ENCODE results near the gene GYS2.

GYS2 gene

GRCh38 chr12:21561158-21561557 lies 43.5 kb downstream of the GYS2 start:
- H3K27me3 ChIP-seq (ENCODE audit: insufficient read depth, poor library complexity, severe bottlenecking): no peaks in the 10 kb centered on the region
- TF ChIP-seq, protein P1, sequence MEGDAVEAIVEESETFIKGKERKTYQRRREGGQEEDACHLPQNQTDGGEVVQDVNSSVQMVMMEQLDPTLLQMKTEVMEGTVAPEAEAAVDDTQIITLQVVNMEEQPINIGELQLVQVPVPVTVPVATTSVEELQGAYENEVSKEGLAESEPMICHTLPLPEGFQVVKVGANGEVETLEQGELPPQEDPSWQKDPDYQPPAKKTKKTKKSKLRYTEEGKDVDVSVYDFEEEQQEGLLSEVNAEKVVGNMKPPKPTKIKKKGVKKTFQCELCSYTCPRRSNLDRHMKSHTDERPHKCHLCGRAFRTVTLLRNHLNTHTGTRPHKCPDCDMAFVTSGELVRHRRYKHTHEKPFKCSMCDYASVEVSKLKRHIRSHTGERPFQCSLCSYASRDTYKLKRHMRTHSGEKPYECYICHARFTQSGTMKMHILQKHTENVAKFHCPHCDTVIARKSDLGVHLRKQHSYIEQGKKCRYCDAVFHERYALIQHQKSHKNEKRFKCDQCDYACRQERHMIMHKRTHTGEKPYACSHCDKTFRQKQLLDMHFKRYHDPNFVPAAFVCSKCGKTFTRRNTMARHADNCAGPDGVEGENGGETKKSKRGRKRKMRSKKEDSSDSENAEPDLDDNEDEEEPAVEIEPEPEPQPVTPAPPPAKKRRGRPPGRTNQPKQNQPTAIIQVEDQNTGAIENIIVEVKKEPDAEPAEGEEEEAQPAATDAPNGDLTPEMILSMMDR (IDR thresholded peaks at IDR 0.05; ENCODE audit: poor library complexity, severe bottlenecking): no peak
- no peaks in the 10 kb centered on the region for H3K9me3 ChIP-seq (ENCODE audit: severe bottlenecking)
- no peaks in the 10 kb centered on the region for H3K36me3 ChIP-seq (ENCODE audit: low read depth)
- ATAC-seq (ENCODE audit: low read depth) (no peak), DNase-seq (ENCODE audit: low spot score) (no peak)
- no peak overlapping the region for H3K4me3 ChIP-seq (ENCODE audit: severe bottlenecking)
- peaks cover 16% of the 10 kb centered on the region for H3K4me1 ChIP-seq (ENCODE audit: insufficient read depth, poor library complexity, severe bottlenecking)
- peak overlapping the region; percentile 67 for H3K27ac ChIP-seq (ENCODE audit: poor library complexity, severe bottlenecking)

- DNase-seq (ENCODE audit: low spot score) (no peak), ATAC-seq (ENCODE audit: low read depth) (peak; percentile 99)
- no peaks in the 10 kb centered on the region for H3K27me3 ChIP-seq (ENCODE audit: insufficient read depth, poor library complexity, severe bottlenecking)
- no peaks in the 10 kb centered on the region for H3K36me3 ChIP-seq (ENCODE audit: low read depth)
- H3K9me3 ChIP-seq (ENCODE audit: severe bottlenecking): no peaks in the 10 kb centered on the region
- peak overlapping the region; percentile 67 for H3K27ac ChIP-seq (ENCODE audit: poor library complexity, severe bottlenecking)
- H3K4me3 ChIP-seq (ENCODE audit: severe bottlenecking): no peak overlapping the region
- TF ChIP-seq, protein P1 (IDR thresholded peaks at IDR 0.05; ENCODE audit: poor library complexity, severe bottlenecking): no peak
- H3K4me1 ChIP-seq (ENCODE audit: insufficient read depth, poor library complexity, severe bottlenecking): peaks cover 16% of the 10 kb centered on the region
These were observed 44.6 kb downstream of the GYS2 start for GRCh38 chr12:21559855-21560569.

GRCh38 chr12:21558100-21558679 lies 46.5 kb downstream of the GYS2 start:
- Histone ChIP-seq H3K9me3 (ENCODE audit: severe bottlenecking) (no peaks in the 10 kb centered on the region), H3K4me1 (ENCODE audit: insufficient read depth, poor library complexity, severe bottlenecking) (peaks cover 16% of the 10 kb centered on the region), H3K4me3 (ENCODE audit: severe bottlenecking) (no peak overlapping the region), H3K27ac (ENCODE audit: poor library complexity, severe bottlenecking) (no peak overlapping the region), H3K36me3 (ENCODE audit: low read depth) (no peaks in the 10 kb centered on the region), H3K27me3 (ENCODE audit: insufficient read depth, poor library complexity, severe bottlenecking) (no peaks in the 10 kb centered on the region)
- DNase-seq (ENCODE audit: low spot score) (no peak), ATAC-seq (ENCODE audit: low read depth) (no peak)
- TF ChIP-seq, protein P1 (IDR thresholded peaks at IDR 0.05; ENCODE audit: poor library complexity, severe bottlenecking): no peak

DNA sequence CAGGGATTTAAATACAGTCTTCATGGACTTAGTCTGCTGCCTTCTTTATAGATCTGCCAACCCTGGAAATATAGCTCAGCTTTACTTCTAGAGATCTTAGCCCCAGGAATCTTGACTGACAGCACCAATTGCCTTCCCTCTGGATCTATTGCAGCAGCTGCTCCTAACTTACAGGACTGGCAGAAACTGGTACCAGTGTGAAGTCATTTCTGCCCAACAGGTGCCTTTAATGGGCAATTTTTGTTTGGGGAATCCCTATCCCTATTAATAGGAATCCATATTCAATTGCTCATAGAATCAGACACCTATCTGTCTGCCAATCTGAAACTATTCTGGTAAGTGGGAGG lies 51.3 kb downstream of the GYS2 start:
- no peak overlapping the region for H3K4me3 ChIP-seq (ENCODE audit: severe bottlenecking)
- no peak for ATAC-seq (ENCODE audit: low read depth)
- TF ChIP-seq, protein P1 (IDR thresholded peaks at IDR 0.05; ENCODE audit: poor library complexity, severe bottlenecking): no peak
- H3K4me1 ChIP-seq (ENCODE audit: insufficient read depth, poor library complexity, severe bottlenecking): no peaks in the 10 kb centered on the region
- no peaks in the 10 kb centered on the region for H3K9me3 ChIP-seq (ENCODE audit: severe bottlenecking)
- H3K27me3 ChIP-seq (ENCODE audit: insufficient read depth, poor library complexity, severe bottlenecking): no peaks in the 10 kb centered on the region
- DNase-seq (ENCODE audit: low spot score): no peak
- H3K27ac ChIP-seq (ENCODE audit: poor library complexity, severe bottlenecking): no peak overlapping the region
- no peaks in the 10 kb centered on the region for H3K36me3 ChIP-seq (ENCODE audit: low read depth)

All from RWPE2 (cell line).